GM12873 (cell line): ENCODE data around the gene PLEKHH1.

Experiments
- TF ChIP-seq, protein P1 (sequence below): IDR thresholded peaks from 2 replicates; pipeline ENCODE4 v1.5.1; 2012; ENCODE audit warnings: low read depth, mild to moderate bottlenecking, moderate library complexity, low read length, control low read depth; ENCODE audit not compliant: insufficient read depth; ENCODE audit errors: missing control alignments

The PLEKHH1 gene

DNA sequence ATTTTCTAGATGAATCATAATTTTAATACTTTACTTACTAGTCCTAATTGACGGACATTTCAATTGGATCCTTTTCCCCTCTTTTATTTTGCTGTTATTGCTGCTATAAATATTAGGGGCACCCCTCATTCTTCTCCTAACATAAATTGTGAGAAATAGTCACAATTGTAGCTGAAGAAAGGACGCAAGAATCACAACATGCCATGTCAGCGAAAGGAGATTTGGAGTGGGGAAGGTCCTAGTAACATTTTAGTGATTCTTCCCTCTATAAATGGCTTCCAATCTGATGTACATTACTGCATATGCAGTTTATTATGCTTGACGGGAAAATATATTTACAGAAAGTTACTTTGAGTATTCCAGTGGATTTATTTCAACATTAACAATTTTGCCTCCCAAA, 7.7 kb upstream of the PLEKHH1 start:
- TF ChIP-seq, protein P1, sequence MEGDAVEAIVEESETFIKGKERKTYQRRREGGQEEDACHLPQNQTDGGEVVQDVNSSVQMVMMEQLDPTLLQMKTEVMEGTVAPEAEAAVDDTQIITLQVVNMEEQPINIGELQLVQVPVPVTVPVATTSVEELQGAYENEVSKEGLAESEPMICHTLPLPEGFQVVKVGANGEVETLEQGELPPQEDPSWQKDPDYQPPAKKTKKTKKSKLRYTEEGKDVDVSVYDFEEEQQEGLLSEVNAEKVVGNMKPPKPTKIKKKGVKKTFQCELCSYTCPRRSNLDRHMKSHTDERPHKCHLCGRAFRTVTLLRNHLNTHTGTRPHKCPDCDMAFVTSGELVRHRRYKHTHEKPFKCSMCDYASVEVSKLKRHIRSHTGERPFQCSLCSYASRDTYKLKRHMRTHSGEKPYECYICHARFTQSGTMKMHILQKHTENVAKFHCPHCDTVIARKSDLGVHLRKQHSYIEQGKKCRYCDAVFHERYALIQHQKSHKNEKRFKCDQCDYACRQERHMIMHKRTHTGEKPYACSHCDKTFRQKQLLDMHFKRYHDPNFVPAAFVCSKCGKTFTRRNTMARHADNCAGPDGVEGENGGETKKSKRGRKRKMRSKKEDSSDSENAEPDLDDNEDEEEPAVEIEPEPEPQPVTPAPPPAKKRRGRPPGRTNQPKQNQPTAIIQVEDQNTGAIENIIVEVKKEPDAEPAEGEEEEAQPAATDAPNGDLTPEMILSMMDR, result no peak

DNA sequence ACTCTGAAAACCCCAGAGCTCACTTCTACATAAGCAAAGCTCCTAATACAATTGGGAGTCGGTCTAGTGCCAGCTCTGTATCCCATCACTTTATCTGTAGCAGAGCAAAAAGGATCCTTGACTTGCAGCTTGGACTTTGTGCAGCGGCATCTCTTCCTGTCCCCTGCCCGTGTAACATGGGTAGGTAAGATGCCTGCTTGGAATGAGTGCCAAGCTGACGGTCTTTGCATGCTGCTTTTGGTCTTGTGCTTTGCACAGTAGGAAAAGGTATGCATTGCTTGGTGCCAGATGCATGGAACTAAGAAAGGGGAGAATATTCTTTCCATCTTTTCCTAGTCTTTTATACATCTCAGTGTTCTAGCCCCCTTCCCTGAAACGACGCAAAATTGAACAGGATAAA, 6.9 kb upstream of the PLEKHH1 start:
- TF ChIP-seq, protein P1, result no peak

DNA sequence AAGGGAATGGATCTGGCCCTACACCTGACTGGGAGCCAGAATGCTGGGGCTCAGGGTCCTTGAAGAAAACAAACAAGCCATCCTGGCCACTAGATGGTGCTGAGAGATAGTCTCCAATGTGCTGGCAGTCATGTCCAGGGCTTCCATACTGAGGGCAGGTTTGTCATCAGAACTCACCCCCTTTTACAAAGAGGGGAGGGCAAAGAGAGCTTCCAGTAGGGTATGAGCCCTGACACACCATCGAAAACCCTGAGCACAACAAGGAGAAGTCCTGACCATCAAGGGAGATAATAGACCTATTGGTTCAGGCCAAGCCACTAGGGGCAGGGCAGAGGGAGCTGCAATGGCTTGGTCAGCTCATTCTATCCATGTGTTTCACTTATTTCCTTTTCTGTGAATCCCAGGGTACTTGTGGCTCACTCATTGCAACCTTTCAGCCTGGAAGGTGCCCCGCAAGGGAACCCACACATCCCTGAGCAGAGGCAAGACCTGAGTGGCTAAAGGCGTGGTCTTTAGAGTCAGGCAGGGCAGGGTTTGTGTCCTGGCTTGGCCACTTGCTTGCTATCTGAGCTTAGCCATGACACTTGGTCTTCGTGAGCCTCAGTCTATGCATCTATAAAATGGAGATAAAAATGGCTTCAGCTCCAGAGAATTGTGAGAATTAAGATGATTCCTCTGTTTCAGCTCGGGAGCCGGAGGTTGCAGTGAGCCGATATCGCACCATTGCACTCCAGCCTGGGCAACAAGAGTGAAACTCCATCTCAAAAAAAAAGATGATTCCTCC, 6.2 kb upstream of the PLEKHH1 start:
- TF ChIP-seq, protein P1, result peak; percentile 78

DNA sequence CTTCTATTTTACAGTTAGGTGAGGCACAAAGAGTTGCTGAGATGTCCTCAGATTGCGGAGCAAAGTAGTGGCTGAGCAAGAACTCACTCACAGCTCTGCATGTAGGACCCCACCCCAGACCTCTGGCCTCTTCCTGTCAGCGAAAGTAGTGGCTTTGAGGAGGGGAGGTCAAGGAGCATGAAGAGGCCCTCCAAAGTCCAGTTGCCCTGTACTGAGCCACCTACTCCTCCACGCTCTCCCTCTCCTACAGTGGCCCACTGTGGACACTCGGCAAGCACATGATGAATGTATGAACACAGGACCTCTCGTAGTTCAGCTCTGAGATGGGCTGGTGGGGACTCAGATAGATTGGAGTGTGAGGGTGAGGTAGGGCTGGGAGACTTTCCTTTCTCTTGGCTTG, 5.3 kb upstream of the PLEKHH1 start:
- TF ChIP-seq, protein P1, result no peak

DNA sequence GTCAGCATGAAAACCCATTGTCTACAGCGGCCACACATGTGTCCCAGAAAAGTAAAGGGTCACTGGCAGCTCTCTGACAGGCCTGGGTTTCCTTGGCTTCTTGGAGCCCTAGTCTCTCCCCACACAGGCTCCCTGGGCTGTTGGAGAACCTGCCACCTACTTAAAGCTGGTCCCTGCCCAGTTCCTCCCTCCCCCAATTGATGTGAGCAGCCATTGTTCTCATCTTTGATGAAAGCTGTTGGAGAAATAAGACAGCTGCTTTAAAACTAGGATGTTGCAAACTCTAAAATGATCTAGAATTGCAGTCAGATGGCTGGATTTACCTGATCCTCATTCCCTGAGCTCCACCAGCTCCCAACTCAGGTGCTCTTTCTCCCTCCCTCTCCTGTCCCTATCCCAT, 4.8 kb upstream of the PLEKHH1 start:
- TF ChIP-seq, protein P1, result no peak

DNA sequence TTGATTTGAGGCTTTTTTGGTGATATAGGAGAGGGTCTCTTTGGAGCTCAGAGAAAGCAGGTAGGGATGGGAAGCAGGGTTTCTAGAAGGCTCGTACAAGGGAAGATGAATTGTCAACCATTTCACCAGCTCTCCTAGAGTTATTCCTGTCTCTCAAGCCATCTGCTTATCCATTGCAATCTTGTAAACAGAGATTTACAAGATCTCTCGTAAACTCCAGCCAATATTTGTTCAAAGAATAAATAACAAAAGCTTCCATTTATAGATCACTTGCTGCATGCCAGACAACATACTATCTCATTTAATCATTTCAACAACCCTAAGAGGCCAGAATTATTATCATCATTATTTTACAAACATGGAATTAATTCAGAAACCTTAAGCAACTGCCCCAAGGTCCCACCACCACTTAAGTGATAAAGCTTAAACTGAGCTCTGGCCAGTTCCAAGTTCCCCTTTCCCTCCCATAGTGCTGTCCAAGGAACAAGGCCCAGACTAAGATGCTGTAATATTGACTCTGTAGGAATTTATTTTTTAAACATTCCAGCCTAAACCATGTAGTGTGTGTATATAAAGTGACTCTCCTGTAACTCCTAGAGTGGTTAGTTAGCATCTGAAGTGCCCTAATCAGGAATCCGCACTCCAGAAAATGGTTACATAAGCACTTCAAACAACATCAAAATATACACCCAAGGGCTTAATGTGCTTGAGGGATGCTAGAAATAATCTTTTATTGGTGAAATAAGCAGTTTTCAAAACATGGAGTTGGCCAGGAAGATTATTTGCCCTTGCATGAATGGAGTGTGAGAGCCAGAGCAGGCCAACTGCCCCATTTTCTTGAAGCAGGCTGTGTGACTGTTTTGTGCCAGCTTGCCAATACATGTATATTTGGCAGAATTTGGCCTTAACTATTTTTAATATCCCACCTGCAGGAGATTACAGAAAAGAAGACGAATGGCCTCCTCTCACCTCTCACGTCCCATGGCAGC, 2.8 kb upstream of the PLEKHH1 start:
- TF ChIP-seq, protein P1, result no peak

DNA sequence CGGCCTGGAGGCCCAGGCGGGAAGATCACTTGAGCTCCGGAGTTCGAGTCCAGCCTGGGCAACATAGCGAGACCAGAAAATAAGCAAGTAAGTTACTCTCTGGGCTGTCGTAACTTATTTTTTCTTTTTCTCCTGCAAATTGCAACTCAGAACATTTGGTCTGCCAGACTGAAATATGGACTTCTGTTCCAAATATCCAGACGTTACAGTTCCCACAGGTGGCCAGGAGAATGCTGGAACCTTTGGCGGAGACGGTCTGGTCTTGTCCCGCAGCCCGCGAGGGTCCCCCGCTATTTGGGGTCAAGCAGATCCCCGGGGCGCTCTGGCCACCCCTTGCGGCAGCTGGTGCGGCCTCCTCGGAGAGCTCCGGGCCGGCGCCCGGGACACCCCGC, 488 bp upstream of the PLEKHH1 start:
- TF ChIP-seq, protein P1, result no peak
